ENCODE data around the gene TNFRSF13B. TPM values are rescaled to one million over a fixed set of nuclear protein-coding genes. Genes with fewer than 3 reads are reported as not detected.
"Not testable (repeated sequence)": the region's sequence is repeated elsewhere in the genome, so short reads cannot be mapped to it uniquely, and the experiment has no call there.

The TNFRSF13B gene
- total RNA-seq, 3 donors from 2014 or later, result 0.38 to 1.4 (median 0.98) TPM

DNA sequence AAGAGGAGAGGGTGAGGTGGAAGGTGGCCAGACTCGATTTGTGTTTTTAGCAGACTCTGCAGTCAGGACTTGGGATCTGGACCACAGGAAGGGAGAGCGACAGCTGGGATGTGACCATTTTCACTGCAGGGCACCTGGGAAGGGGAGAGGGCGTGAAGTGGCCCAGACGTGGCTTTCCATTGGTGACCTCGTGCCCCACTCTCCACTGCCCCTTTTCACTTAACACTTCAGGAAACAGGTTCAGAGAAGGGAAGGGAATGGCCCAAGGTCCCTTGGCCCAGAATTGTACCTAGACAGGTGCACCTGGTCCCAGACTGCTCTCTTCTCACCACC, 47.5 kb upstream of the TNFRSF13B start:
- TF ChIP-seq, protein P1, sequence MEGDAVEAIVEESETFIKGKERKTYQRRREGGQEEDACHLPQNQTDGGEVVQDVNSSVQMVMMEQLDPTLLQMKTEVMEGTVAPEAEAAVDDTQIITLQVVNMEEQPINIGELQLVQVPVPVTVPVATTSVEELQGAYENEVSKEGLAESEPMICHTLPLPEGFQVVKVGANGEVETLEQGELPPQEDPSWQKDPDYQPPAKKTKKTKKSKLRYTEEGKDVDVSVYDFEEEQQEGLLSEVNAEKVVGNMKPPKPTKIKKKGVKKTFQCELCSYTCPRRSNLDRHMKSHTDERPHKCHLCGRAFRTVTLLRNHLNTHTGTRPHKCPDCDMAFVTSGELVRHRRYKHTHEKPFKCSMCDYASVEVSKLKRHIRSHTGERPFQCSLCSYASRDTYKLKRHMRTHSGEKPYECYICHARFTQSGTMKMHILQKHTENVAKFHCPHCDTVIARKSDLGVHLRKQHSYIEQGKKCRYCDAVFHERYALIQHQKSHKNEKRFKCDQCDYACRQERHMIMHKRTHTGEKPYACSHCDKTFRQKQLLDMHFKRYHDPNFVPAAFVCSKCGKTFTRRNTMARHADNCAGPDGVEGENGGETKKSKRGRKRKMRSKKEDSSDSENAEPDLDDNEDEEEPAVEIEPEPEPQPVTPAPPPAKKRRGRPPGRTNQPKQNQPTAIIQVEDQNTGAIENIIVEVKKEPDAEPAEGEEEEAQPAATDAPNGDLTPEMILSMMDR (IDR thresholded peaks at IDR 0.05), result no peak
- H3K9me3 ChIP-seq, result no peaks in the 10 kb centered on the region
- H3K4me3 ChIP-seq, result no peak overlapping the region
- DNase-seq (no peak), ATAC-seq (no peak)
- intact Hi-C loops (cut with DNase I, micrococcal nuclease), result no loop called here
- H3K4me1 ChIP-seq (ENCODE audit: low read depth), result peaks cover 12% of the 10 kb centered on the region
- H3K36me3 ChIP-seq (ENCODE audit: low read depth), result no peaks in the 10 kb centered on the region

DNA sequence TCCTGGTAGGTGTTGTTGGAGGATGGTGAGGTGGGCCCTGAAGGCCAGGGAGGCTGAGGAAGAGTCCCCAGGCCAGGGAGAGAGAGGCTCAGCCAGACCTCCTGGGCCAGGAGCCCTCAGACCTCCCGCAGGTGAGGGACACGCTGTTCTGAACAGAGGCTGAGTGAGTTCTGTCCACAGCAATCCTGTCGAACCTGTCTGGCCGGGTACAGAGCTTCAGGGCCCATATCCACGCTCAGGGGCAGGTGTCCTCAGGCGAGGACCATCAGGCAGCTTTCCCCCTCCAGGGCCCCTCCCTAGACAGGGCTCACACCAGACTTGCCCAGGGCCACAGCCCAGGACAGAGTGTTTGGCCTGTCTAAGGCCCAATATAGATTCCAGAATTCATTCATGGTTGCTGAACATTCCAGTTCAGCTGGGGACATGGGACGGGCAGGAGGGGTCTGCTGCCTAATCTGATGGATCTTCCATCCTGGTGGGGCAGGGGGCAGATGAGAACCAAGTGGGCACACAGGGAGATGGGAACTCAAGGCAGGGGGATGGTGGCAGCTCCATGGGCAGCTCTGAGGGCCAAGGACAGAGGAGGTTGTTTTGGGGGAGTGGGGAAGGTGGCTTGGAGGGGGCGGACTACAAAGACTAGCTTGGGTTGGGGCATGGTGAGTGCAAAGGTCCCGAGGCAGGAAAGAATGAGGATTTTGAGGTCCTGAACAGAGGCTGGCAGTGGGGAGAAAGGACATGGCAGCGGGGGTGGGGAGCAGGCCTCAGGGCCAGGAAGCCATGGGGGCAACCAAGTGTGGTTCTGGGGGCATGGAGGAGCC, 46.9 kb upstream of the TNFRSF13B start:
- H3K4me1 ChIP-seq (ENCODE audit: low read depth), result peaks cover 12% of the 10 kb centered on the region
- ATAC-seq (peak; percentile 57), DNase-seq (peak; percentile 33 to 53 (median 41))
- TF ChIP-seq, protein P1 (IDR thresholded peaks at IDR 0.05), result no peak
- intact Hi-C loops (cut with DNase I, micrococcal nuclease), result no loop called here
- no peaks in the 10 kb centered on the region for H3K36me3 ChIP-seq (ENCODE audit: low read depth)
- no peaks in the 10 kb centered on the region for H3K9me3 ChIP-seq
- H3K4me3 ChIP-seq, result no peak overlapping the region

DNA sequence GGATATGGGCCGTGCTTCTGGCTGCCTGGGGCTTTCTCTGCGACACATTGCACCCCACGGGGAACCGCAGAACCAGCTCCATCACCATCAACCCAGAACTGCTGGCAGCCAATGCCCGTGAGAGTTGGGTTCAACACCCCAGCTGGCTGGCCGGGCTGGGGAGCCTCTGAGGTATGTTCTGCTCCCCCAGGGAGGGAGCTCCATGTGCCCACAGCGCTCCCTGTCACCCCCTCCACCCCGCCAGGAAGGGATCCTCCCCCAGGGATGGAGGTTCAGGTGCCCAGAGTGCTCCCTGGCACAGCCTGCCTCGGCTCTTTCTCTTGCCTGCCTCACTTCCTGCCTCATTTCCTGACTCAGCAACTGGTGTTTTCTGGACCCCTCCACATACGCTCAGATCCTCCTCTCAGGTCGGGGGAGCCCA, 46.1 kb upstream of the TNFRSF13B start:
- intact Hi-C loops (cut with DNase I, micrococcal nuclease), result no loop called here
- H3K4me1 ChIP-seq (ENCODE audit: low read depth), result peaks cover 12% of the 10 kb centered on the region

DNA sequence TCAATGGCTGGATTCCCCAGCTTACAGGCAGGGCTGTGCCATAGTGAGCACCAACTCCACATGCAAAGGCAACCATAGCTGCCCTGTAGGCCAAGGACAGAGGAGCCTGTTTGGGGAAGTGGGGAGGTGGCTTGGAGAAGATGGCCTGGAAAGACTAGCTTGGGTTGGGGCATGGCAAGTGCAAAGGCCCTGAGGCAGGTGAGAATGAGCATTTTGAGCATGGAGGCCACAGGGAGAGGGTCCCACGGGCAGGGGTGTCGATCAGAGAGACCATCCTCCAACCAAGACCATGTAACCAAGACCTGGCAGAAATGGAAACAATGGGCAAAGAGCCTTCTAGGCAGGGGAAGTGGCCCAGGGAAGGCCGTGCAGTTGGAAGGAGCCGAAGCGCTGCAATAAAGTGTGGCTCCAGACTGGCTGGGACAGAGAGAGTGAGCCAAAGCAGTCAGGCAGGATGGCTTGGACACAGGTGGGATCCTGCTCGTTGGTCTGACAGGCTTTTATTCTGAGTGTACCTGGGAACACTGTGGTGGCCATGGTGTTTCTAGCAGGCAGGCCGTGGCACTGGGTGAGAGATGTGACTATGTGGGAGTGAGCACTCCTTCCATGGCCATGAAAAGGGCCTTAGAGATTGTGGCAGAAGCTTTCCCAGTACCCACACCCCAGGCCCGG, 45.6 kb upstream of the TNFRSF13B start:
- Histone ChIP-seq H3K4me3 (no peak overlapping the region), H3K4me1 (ENCODE audit: low read depth) (peaks cover 12% of the 10 kb centered on the region), H3K9me3 (no peaks in the 10 kb centered on the region), H3K36me3 (ENCODE audit: low read depth) (no peaks in the 10 kb centered on the region)
- DNase-seq (no peak), ATAC-seq (no peak)
- TF ChIP-seq, protein P1 (IDR thresholded peaks at IDR 0.05), result no peak
- intact Hi-C loops (cut with DNase I, micrococcal nuclease), result no loop called here

More for the DNA sequence above, 46.1 kb upstream of the TNFRSF13B start:
- H3K9me3 ChIP-seq, result no peaks in the 10 kb centered on the region
- DNase-seq, result peak in 2 of 3 donors; percentile 22 to 34
- no peaks in the 10 kb centered on the region for H3K36me3 ChIP-seq (ENCODE audit: low read depth)
- TF ChIP-seq, protein P1 (IDR thresholded peaks at IDR 0.05), result no peak
- H3K4me3 ChIP-seq, result no peak overlapping the region
- ATAC-seq, result no peak

DNA sequence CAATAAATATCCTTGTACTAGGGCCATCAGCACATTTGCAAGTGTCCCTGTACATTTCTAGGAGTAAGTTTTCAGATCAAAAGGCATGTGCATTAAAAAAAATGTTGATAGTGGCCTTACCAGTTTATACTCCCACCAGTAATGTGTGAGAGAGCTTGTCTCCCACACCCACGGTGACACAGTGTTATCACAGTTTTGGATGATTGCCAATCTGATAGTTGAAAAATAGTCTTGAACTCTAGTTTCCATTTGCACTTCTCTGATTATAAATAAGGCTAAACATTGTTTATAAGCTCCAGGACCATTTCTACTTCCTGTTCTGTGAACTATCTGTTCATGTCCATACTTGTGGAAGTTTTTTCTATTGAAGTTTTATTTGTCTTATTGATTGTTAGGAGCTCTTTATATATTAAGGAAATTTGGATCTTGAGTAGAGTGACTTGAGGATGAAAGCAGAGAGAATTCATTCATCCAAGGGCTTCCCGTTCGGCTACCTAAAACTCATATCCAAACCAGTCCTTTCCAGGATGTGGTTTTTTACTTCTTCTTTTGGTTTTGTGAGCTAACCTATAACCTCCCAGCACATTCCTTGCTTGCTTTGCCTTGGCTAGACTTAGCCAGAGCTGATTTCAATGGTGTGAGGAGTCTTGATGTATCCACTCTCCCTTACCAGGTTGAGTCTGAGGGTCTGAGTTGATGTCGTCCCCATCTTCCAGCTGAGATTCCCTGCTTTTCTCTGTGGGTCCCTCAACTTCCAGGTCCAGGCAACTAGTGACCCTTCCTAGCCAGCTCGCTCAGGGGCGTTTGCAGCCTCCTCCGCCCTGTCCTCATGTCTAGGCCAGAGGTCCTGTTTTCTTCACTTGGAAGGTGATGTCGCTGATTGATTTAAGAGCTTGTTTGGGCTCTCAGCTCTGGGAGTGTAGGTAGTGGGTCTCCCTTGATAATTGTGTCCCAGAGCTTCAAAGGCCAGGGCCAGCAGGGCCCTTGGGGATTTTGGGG, 44.6 kb upstream of the TNFRSF13B start:
- intact Hi-C loops (cut with DNase I, micrococcal nuclease); H3K9me3 ChIP-seq; ATAC-seq; H3K4me1 ChIP-seq (ENCODE audit: low read depth); H3K4me3 ChIP-seq; DNase-seq; H3K36me3 ChIP-seq (ENCODE audit: low read depth): not testable (repeated sequence)

Measured in mucosa of descending colon (tissue), 3 donors.